K562 (cell line): ENCODE measurements around the gene CZIB. TPM values are rescaled to one million over a fixed set of nuclear protein-coding genes. Genes with fewer than 3 reads are reported as not detected.

ENCODE experiments used
- ATAC-seq: fragments of 200-7000 bp; cut with Tn5 transposase; 3 replicates; pipeline ENCODE4 v1.9.1; 2020; ENCODE audit warnings: moderate library complexity
- BruUV-seq: library from RNA; stranded (reverse); fragments of 400-500 nt; replicated peaks from 2 replicates; lab custom pipeline; 2021; lab: Mats Ljungman, UMichigan
- CTCF ChIA-PET: fragments of 300-600 bp; formaldehyde crosslinking; extraction: SDS; loops from one replicate; lab custom pipeline; 2021; ENCODE audit warnings: low intra/inter-chr PET ratio; lab: Yijun Ruan, JAX
- POLR2A ChIA-PET: fragments of 300-600, 350-650 bp; sonication (Branson Sonifier 250); formaldehyde crosslinking; extraction: SDS; loops from one replicate; lab custom pipeline; 2021; ENCODE audit warnings: antibody characterized with exemption, inconsistent platforms; lab: Yijun Ruan, JAX
- DNase-seq, 4 experiments: peaks; one replicate each; pipeline versions ENCODE4 v3.0.0 to v3.0.0-alpha.2; 2011 to 2018; ENCODE audit warnings: low spot score in 3 of 4, mixed read lengths in 3 of 4; ENCODE audit errors: extremely low read depth in 1 of 4
- FAIRE-seq: peaks from 2 replicates; lab custom pipeline; 2011; peaks lifted over from hg19 to GRCh38; lab: Jason Lieb, UNC
- H2AFZ ChIP-seq: 2 replicates; pipeline ENCODE4 v1.6.0; 2011; ENCODE audit warnings: low read depth, low read length, control low read depth, inconsistent platforms
- H3K27ac ChIP-seq: fragments of 200-600 bp; 3 replicates; pipeline ENCODE4 v1.8.0; 2011; ENCODE audit warnings: low read depth, mild to moderate bottlenecking, control low read depth, inconsistent platforms, low read length, moderate library complexity, mixed read lengths; ENCODE audit errors: extremely low read depth
- H3K27me3 ChIP-seq, 2 experiments: fragments of 300-600 bp in 1 of 2; 2 replicates in 1 of 2; 3 replicates in 1 of 2; pipeline versions ENCODE4 v1.6.0 to v1.8.0; 2011; ENCODE audit warnings: inconsistent platforms in 2 of 2, low read length in 2 of 2, mild to moderate bottlenecking in 1 of 2, mixed read lengths in 1 of 2, moderate library complexity in 1 of 2; ENCODE audit not compliant: control insufficient read depth in 2 of 2, insufficient read depth in 2 of 2
- H3K36me3 ChIP-seq: fragments of 300-600 bp; 3 replicates; pipeline ENCODE4 v1.8.0; 2011; ENCODE audit warnings: mild to moderate bottlenecking, low read length, inconsistent platforms; ENCODE audit not compliant: control insufficient read depth, insufficient read depth
- H3K4me1 ChIP-seq, 2 experiments: fragments of 200-600 bp in 1 of 2; replicated peaks in 1 of 2; 2 replicates in 1 of 2; 3 replicates in 1 of 2; pipeline versions ENCODE4 v1.5.1 to v1.8.0; 2011; ENCODE audit warnings: inconsistent platforms in 2 of 2, low read length in 2 of 2, mild to moderate bottlenecking in 1 of 2, mixed read lengths in 1 of 2, moderate library complexity in 1 of 2; ENCODE audit not compliant: control insufficient read depth in 2 of 2, insufficient read depth in 2 of 2
- H3K4me2 ChIP-seq: 2 replicates; pipeline ENCODE4 v1.6.1; 2011; ENCODE audit warnings: low read length, control low read depth, inconsistent platforms, mixed read lengths; ENCODE audit not compliant: insufficient read depth
- H3K4me3 ChIP-seq: fragments of 200-600 bp; sonication (generic), shearing (Covaris generic); 2 replicates; pipeline ENCODE4 v1.5.1; 2016; ENCODE audit warnings: control low read depth, inconsistent platforms
- H3K79me2 ChIP-seq: fragments of 200-600 bp; 3 replicates; pipeline ENCODE4 v1.8.0; 2011; ENCODE audit warnings: low read length, inconsistent platforms; ENCODE audit not compliant: control insufficient read depth, insufficient read depth
- H3K9ac ChIP-seq, 2 experiments: 2 replicates each; pipeline versions ENCODE4 v1.6.0 to v1.6.1; 2011; ENCODE audit warnings: low read depth in 2 of 2, low read length in 2 of 2, control low read depth in 1 of 2, inconsistent platforms in 1 of 2, mild to moderate bottlenecking in 1 of 2, mixed read lengths in 1 of 2; ENCODE audit not compliant: insufficient read depth in 1 of 2
- H3K9me1 ChIP-seq: one replicate; pipeline ENCODE4 v1.6.0; 2011; ENCODE audit warnings: inconsistent platforms, mild to moderate bottlenecking, low read length, moderate library complexity; ENCODE audit not compliant: control insufficient read depth, insufficient read depth
- H3K9me3 ChIP-seq: replicated peaks from 2 replicates; pipeline ENCODE4 v1.5.1; 2011; ENCODE audit warnings: low read depth, low read length, inconsistent platforms; ENCODE audit not compliant: control insufficient read depth, insufficient read depth
- H4K20me1 ChIP-seq: replicated peaks from 2 replicates; pipeline ENCODE4 v1.6.1; 2011; ENCODE audit warnings: low read length, inconsistent platforms, mixed read lengths; ENCODE audit not compliant: control insufficient read depth, insufficient read depth
- ESRRB ChIP-seq: fragments of 250-450 bp; sonication (Bioruptor Pico); IDR thresholded peaks from 2 replicates; pipeline ENCODE4 v1.5.0; 2020; ENCODE audit warnings: mild to moderate bottlenecking, moderate library complexity, borderline replicate concordance
- MAFG ChIP-seq: fragments of 450-650 bp; conservative IDR thresholded peaks from 2 replicates; pipeline ENCODE4 v1.6.1; 2016; ENCODE audit warnings: missing genetic modification characterization, missing compliant biosample characterization
- MTA3 ChIP-seq: fragments of 450-650 bp; formaldehyde crosslinking; IDR thresholded peaks from 2 replicates; pipeline ENCODE4 v1.6.1; 2017; ENCODE audit warnings: mild to moderate bottlenecking, borderline replicate concordance
- NONO ChIP-seq, 2 experiments: fragments of 200-400 bp in 1 of 2; fragments of 450-650 bp in 1 of 2; formaldehyde crosslinking in 1 of 2; IDR thresholded peaks; 2 replicates each; pipeline ENCODE4 v1.6.1; 2017; ENCODE audit warnings: low read depth in 2 of 2, mild to moderate bottlenecking in 2 of 2, moderate library complexity in 2 of 2, low read length in 1 of 2
- POLR2G ChIP-seq: fragments of 200-400 bp; formaldehyde crosslinking; IDR thresholded peaks from 2 replicates; pipeline ENCODE4 v1.6.1; 2017; ENCODE audit warnings: low read depth, mild to moderate bottlenecking, antibody characterized with exemption, low read length, moderate library complexity
- PRPF4 ChIP-seq: fragments of 200-400 bp; formaldehyde crosslinking; IDR thresholded peaks from one replicate; pipeline ENCODE4 v1.6.1; 2017; ENCODE audit warnings: low read length, low read depth, mild to moderate bottlenecking; ENCODE audit not compliant: insufficient read depth, poor library complexity, severe bottlenecking
- SIN3A ChIP-seq, 2 experiments: fragments of 150-350 bp in 1 of 2; IDR thresholded peaks; 2 replicates each; pipeline ENCODE4 v1.6.1; 2011 to 2016; ENCODE audit warnings: borderline replicate concordance in 2 of 2, low read depth in 2 of 2, low read length in 2 of 2, mild to moderate bottlenecking in 2 of 2, moderate library complexity in 2 of 2; ENCODE audit not compliant: control insufficient read depth in 1 of 2
- SMARCA5 ChIP-seq: fragments of 450-650 bp; IDR thresholded peaks from 2 replicates; pipeline ENCODE4 v1.6.1; 2016
- SMARCC2 ChIP-seq: fragments of 450-650 bp; IDR thresholded peaks from 2 replicates; pipeline ENCODE4 v1.6.1; 2017; ENCODE audit warnings: antibody characterized with exemption, moderate library complexity, mild to moderate bottlenecking, low read depth
- ZKSCAN3 ChIP-seq: fragments of 250-450 bp; sonication (Bioruptor Pico); IDR thresholded peaks from 2 replicates; pipeline ENCODE4 v1.4.0; 2020
- WGBS: fragments of 100-300 bp; shearing (Covaris generic); methylation state at CpG from one replicate; pipeline ENCODE4 v1.1.6; 2016; ENCODE audit warnings: low coverage, mixed read lengths; ENCODE audit not compliant: insufficient coverage; ENCODE audit errors: missing lambda C conversion rate; 5-methylcytosine and 5-hydroxymethylcytosine counted together
- in situ Hi-C: fragments of 300-500 bp; cut with MboI; formaldehyde crosslinking; loops from 4 replicates; pipeline ENCODE4 v1.15.0; 2018; ENCODE audit warnings: inconsistent platforms, mixed read lengths
- intact Hi-C: fragments of 100-400 bp; cut with micrococcal nuclease; formaldehyde crosslinking; loops from 2 replicates; pipeline ENCODE4 v1.14.2; 2022
- polyA plus RNA-seq, 8 experiments: library from polyadenylated mRNA; depleted of rRNA in 4 of 8; stranded (reverse) in 5 of 8; unstranded in 3 of 8; fragments of >200 nt; fragmentation: Nextera tagmentation in 2 of 8; fragmentation: Illumina TruSeq in 1 of 8; extraction: Ambion mirVana in 2 of 8; extraction: Trizol in 1 of 8; gene quantifications; 2 replicates each; pipeline versions ENCODE4 v1.2.1 to v1.2.3, GENCODE V29; 2011 to 2014; ENCODE audit warnings: inconsistent platforms in 1 of 8, missing spikeins in 1 of 8
- total RNA-seq, 7 experiments: library from RNA; depleted of rRNA in 6 of 7; stranded (reverse); fragments of >200 nt in 6 of 7; fragmentation: Illumina TruSeq in 2 of 7; extraction: Trizol in 2 of 7; gene quantifications; 2 replicates each; pipeline versions ENCODE4 v1.2.1 to v1.2.3, GENCODE V29; 2011 to 2021; ENCODE audit warnings: low replicate concordance in 1 of 7
- TF ChIP-seq, protein P1 (sequence below): fragments of 450-650 bp; IDR thresholded peaks from one replicate; pipeline ENCODE4 v1.6.1; 2018; ENCODE audit warnings: mild to moderate bottlenecking, moderate library complexity; ENCODE audit not compliant: partially characterized antibody

Gene CZIB
- total and polyA plus RNA-seq, 9 of the 15 experiments (the other 6 are each of a cell fraction or from before 2014, with no cell fraction given): 52.6 to 111 (median 80.0) TPM

DNA sequence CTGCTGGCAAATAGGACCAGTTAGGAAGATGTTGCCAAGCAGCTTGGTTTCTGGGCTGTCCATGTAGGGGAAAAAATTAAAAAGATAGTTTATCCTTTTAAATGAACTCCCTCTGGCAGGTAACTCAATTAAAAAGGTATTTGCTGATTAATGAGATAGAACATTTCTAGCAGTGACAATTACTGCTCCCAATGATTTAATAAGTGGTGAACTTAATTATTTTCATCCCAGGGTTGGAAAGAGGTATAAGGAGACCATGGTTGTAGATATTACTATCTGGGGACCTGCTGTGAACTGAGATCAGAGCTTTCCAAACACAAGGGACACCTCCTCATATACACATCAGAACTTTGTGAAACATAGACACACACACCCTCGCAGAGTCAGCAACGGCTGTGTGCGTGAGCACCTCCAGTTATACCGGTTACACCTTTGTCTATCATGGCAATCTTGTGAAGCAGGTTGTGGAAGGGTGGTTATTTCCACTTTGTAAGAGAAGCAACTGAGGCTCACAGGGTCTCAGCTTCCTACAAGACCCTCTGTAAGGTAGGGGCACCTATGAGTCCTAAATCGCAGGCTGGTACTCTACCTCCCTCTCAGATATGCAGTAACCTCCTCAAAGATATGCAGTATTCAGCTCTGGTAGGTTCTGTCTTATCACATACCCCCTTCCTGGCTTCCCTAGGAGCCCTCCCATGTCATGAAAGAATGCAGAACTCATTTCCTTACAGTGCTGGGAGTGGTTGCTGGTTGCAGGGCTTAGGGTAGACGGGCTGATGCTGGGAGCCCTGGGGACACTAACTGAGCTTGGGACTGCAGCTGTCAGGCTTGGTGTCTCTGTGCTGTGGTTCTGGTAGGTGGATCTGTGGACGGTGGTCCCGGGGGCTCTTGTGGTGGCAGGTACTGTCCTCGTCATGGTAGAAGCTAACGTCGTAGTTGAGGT lies 36.3 kb upstream of the CZIB start:
- whole genome bisulfite sequencing: 92% methylated on average over 11 of the region's 11 CpGs
- Histone ChIP-seq H3K9me3 (no peaks in the 10 kb centered on the region), H3K27me3 (no peaks in the 10 kb centered on the region), H2AFZ (no peak overlapping the region), H3K9me1 (peaks cover 4% of the 10 kb centered on the region), H4K20me1 (peaks cover 7% of the 10 kb centered on the region; the same call in 1 of the 2 replicates), H3K4me3 (no peak overlapping the region), H3K27ac (no peak overlapping the region), H3K79me2 (no peaks in the 10 kb centered on the region), H3K9ac (0 out of 4 replicates have a peak overlapping the region, but pooled peaks of 1 of the 2 experiments have one; percentile 24), H3K4me2 (no peak overlapping the region), H3K4me1 (peaks cover 0 to 6% of the 10 kb centered on the region in 2 experiments; a peak in 2 of 5 replicates), H3K36me3 (peaks cover 96% of the 10 kb centered on the region)
- FAIRE-seq (no peak), ATAC-seq (no peak), DNase-seq (no peak)
- CTCF ChIA-PET: no interaction called here
- intact Hi-C loops: no loop called here
- in situ Hi-C loops: no loop called here
- TF ChIP-seq ESRRB (CRISPR knock-in tag) (no peak), POLR2G (no peak), MTA3 (no peak), ZKSCAN3 (CRISPR knock-in tag) (no peak), PRPF4 (no peak), SIN3A (IDR thresholded peaks at IDR 0.05; ENCODE audit: borderline replicate concordance in 2 of 2, control insufficient read depth in 1 of 2, low read depth in 2 of 2, low read length in 2 of 2) (no peak), SMARCA5 (no peak), SMARCC2 (no peak), NONO (IDR thresholded peaks at IDR 0.05; ENCODE audit: low read depth in 2 of 2, low read length in 1 of 2) (no peak), MAFG (no peak)
- TF ChIP-seq, protein P1, sequence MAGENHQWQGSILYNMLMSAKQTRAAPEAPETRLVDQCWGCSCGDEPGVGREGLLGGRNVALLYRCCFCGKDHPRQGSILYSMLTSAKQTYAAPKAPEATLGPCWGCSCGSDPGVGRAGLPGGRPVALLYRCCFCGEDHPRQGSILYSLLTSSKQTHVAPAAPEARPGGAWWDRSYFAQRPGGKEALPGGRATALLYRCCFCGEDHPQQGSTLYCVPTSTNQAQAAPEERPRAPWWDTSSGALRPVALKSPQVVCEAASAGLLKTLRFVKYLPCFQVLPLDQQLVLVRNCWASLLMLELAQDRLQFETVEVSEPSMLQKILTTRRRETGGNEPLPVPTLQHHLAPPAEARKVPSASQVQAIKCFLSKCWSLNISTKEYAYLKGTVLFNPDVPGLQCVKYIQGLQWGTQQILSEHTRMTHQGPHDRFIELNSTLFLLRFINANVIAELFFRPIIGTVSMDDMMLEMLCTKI: no peak
- POLR2A ChIA-PET: interaction anchor here (0.9 to 1.1 kb wide), 2 partner anchors 9 to 21 kb away, joined by 3 read pairs; no protein-coding TSS in a partner anchor
- no TSS peak for BruUV-seq
